ENCODE results near the gene ARPC2. TPM values are rescaled to one million over a fixed set of nuclear protein-coding genes. Genes with fewer than 3 reads are reported as not detected.

ARPC2 gene
- total RNA-seq, 1 donor from 2014 or later = 276 TPM

DNA sequence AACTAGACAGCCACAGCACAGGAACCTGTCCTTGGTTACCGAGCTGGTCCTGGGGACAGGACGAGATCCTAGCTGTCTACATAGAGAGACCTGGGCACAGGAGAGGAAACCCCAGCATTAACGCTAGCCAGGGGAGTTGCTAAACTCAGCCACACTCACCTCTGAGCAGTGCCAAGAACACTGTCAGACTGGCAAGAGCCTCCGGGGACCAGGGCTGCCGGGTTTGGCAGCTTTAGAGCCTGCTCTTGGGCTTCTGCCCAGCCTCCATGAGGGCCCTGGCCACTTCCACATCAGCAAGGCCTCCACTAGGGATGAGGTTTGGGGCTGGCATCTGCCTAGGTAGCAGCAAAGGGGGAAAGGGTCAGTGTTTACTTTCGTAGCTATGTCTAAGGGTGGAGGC lies 68.6 kb downstream of the ARPC2 start:
- H3K36me3 Mint-ChIP-seq = peaks cover 3% of the 10 kb centered on the region
- TF ChIP-seq, protein P1, sequence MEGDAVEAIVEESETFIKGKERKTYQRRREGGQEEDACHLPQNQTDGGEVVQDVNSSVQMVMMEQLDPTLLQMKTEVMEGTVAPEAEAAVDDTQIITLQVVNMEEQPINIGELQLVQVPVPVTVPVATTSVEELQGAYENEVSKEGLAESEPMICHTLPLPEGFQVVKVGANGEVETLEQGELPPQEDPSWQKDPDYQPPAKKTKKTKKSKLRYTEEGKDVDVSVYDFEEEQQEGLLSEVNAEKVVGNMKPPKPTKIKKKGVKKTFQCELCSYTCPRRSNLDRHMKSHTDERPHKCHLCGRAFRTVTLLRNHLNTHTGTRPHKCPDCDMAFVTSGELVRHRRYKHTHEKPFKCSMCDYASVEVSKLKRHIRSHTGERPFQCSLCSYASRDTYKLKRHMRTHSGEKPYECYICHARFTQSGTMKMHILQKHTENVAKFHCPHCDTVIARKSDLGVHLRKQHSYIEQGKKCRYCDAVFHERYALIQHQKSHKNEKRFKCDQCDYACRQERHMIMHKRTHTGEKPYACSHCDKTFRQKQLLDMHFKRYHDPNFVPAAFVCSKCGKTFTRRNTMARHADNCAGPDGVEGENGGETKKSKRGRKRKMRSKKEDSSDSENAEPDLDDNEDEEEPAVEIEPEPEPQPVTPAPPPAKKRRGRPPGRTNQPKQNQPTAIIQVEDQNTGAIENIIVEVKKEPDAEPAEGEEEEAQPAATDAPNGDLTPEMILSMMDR (IDR thresholded peaks at IDR 0.05; ENCODE audit: unreplicated experiment) = no peak
- H3K27ac Mint-ChIP-seq = peak overlapping the region; percentile 97
- DNase-seq (ENCODE audit: low spot score in 2 of 2, unreplicated experiment in 2 of 2) = no peak
- H3K4me3 Mint-ChIP-seq = no peak overlapping the region
- H3K9me3 Mint-ChIP-seq = no peaks in the 10 kb centered on the region
- H3K27me3 Mint-ChIP-seq (ENCODE audit: low read depth) = no peaks in the 10 kb centered on the region
- peaks cover 64% of the 10 kb centered on the region for H3K4me1 Mint-ChIP-seq

DNA sequence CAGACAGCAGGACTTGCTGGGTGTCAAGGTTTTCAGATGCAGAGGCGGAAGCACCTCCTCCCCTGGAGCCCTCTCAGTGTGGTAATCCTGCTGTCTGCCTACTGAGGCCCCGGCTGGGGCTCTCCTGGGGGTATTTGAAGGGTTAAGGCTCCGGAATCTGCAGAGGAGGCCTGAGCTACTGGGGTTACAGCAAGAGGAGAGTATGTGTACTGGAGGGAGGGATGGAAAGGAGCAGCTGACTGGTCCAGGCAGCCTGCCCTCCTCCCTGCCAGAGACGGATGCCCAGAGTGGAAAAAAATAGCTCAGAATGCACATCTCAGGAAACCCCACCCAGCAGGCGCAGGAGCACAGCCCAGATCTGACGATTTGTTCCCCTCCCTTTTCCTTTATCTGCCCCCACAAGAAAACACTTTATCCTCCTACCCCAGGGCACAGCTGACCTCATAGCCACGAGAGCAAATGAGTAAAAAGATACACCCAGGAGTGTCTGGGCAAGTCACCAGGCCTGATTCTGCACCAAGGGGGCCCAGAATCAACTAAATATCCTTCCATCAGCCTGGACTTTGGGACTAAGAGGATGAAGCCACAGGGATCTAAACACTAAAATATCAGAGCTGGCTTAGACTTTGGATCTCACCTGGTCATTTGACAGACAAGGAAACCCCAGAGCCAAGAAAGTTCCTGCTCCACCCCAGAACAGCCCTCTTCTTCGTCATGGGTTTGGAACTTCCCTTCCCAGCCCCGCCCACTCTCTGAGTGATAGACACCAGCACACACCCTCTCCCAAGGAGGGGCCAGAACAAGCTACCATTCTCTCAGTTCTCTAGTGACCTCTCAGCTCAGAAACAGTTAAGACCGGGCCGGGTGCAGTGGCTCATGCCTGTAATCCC lies 69.8 kb downstream of the ARPC2 start:
- no peaks in the 10 kb centered on the region for H3K27me3 Mint-ChIP-seq (ENCODE audit: low read depth)
- H3K9me3 Mint-ChIP-seq = no peaks in the 10 kb centered on the region
- H3K4me3 Mint-ChIP-seq = peak overlapping the region; percentile 46
- DNase-seq (ENCODE audit: low spot score in 2 of 2, unreplicated experiment in 2 of 2) = peak; percentile 53 to 69
- no peaks in the 10 kb centered on the region for H3K36me3 Mint-ChIP-seq
- H3K4me1 Mint-ChIP-seq = peaks cover 74% of the 10 kb centered on the region
- peak overlapping the region; percentile 97 for H3K27ac Mint-ChIP-seq
- TF ChIP-seq, protein P1 (IDR thresholded peaks at IDR 0.05; ENCODE audit: unreplicated experiment) = no peak

DNA sequence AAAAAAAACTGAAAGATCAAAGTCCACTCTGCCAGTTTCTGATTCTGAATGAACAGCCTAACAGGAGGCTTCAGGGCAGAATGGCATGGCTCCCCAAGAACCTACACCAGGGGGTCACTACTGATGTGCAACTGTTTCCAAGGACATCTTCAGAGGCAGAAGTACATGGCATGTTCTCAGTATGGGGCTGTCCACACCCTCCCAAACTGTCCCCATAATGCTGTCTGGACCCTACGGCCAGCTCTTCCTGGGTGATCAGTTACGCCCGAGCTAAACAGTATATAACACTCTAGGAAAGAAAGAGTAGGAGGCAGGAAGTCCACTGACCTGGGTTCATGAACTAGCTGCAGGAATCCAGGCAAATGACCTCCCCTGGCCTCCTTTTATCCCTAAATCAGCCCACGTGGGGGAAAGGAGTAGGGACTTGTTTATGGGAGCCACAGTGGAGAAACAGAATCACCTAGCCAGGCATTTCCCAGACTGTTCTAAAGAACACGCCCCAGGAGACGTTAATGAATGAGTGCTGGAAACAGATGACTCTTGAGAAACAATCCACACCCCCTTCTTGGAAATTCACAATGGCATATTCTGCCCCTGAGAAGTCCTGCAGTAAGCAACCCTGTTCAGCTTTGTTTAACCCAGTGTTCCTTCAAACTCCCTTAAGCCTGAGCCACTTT lies 72.8 kb downstream of the ARPC2 start:
- peak overlapping the region; percentile 78 for H3K4me3 Mint-ChIP-seq
- peak overlapping the region; percentile 97 for H3K27ac Mint-ChIP-seq
- TF ChIP-seq, protein P1 (IDR thresholded peaks at IDR 0.05; ENCODE audit: unreplicated experiment) = no peak
- no peak for DNase-seq (ENCODE audit: low spot score in 2 of 2, unreplicated experiment in 2 of 2)
- no peaks in the 10 kb centered on the region for H3K9me3 Mint-ChIP-seq
- H3K27me3 Mint-ChIP-seq (ENCODE audit: low read depth) = no peaks in the 10 kb centered on the region
- H3K4me1 Mint-ChIP-seq = peaks cover 80% of the 10 kb centered on the region
- H3K36me3 Mint-ChIP-seq = no peaks in the 10 kb centered on the region

DNA sequence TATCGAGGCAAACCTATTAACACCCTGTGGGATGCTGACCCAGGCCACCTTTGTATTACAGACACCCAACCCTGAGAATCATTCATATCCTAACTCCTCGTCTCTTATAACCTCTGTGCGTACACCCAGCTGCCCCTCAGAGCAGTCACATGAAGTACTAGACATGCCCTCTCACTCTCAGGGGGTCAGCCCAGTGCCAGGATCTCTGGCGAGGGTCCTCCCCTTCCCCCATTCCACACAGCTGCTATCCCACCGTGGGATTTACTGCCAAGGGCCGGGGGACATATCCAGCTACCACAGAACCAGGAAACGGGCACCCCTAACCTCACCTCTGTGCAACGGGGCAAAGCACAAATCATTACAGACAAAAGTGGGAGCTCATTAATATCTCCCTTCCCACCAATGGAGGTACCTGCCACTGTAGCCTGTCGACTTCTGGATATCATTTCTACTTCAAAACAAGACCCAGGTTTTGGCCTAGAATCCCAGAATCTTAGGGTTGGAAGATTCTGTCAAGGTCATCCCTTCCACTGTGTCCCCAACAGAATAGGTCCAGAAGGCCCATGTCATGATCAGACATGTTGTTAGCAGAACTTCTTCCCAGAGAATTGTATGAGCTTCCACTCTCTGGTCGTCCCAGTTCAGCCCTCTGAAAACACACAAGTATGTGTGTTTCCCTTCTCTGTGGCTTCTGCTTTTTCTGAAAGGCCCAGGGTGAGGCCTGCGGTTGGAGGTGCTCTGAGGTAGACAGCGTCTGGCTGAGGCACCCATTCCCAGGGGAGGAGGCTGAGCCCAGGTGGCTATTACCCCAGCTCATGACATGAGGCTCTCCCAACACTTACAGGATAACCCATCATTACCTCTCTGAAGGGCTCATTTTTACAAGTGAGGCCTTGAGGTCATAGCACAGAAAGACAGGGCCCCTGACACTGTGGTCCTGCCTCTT lies 73.6 kb downstream of the ARPC2 start:
- Mint-ChIP-seq H3K4me3 (peak overlapping the region; percentile 78), H3K27ac (peak overlapping the region; percentile 97)

More for the DNA sequence above, 73.6 kb downstream of the ARPC2 start:
- peaks cover 82% of the 10 kb centered on the region for H3K4me1 Mint-ChIP-seq
- no peak for DNase-seq (ENCODE audit: low spot score in 2 of 2, unreplicated experiment in 2 of 2)
- no peaks in the 10 kb centered on the region for H3K27me3 Mint-ChIP-seq (ENCODE audit: low read depth)
- TF ChIP-seq, protein P1 (IDR thresholded peaks at IDR 0.05; ENCODE audit: unreplicated experiment) = no peak
- H3K9me3 Mint-ChIP-seq = no peaks in the 10 kb centered on the region
- no peaks in the 10 kb centered on the region for H3K36me3 Mint-ChIP-seq
